ENCODE data around the gene FAM227A.

GRCh38 chr22:38567531-38568285 is 88.5 kb downstream of the FAM227A start:
- no peak for TF ChIP-seq POLR2A (IDR thresholded peaks at IDR 0.05)
- no peak for TF ChIP-seq CTCF (IDR thresholded peaks at IDR 0.05)
